WERI-Rb-1 (cell line): ENCODE measurements around the gene SLC18A2.

Experiments used
- DNase-seq: peaks from one replicate; pipeline ENCODE4 v3.0.0-alpha.2; 2020
- H3K27ac ChIP-seq: fragments of 250-450 bp; sonication (Bioruptor Pico); 2 replicates; pipeline ENCODE4 v1.5.1; 2020; ENCODE audit warnings: mild to moderate bottlenecking, moderate library complexity
- H3K27me3 ChIP-seq: fragments of 250-450 bp; sonication (Bioruptor Pico); 2 replicates; pipeline ENCODE4 v1.5.1; 2021; ENCODE audit warnings: mild to moderate bottlenecking, low read depth, moderate library complexity; ENCODE audit not compliant: insufficient read depth, severe bottlenecking
- H3K36me3 ChIP-seq: fragments of 250-450 bp; sonication (Bioruptor Pico); 2 replicates; pipeline ENCODE4 v1.5.1; 2020; ENCODE audit warnings: mild to moderate bottlenecking, moderate library complexity
- H3K4me3 ChIP-seq: 2 replicates; pipeline ENCODE4 v1.5.1; 2011; ENCODE audit warnings: low read depth, mild to moderate bottlenecking, control low read depth, low read length
- H3K9me3 ChIP-seq: fragments of 250-450 bp; sonication (Bioruptor Pico); 2 replicates; pipeline ENCODE4 v1.5.1; 2021; ENCODE audit warnings: mild to moderate bottlenecking, moderate library complexity; ENCODE audit not compliant: severe bottlenecking
- CTCF ChIP-seq: IDR thresholded peaks from 2 replicates; pipeline ENCODE4 v1.5.1; 2011; ENCODE audit warnings: low read depth, mild to moderate bottlenecking, control low read depth, inconsistent platforms, low read length

SLC18A2 gene

DNA sequence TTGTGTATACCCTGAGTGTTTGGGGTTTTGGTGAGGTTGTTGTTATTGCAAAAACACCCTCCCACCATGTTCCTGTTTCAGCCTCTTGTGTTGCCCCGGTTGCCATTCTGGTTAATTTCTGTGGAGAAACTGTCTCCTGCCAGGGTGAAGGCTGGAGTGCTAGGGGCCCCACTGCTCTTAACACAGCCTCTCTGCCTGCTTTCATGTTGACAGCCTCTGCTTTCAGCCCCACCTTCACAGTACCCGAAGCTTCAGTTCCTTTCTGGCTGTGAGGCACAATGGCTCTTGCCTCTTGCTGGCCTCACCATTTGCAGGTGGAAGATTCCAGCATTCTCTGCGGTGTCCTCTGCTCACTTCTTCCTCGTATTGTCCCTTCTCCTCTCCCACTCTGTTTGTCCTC, 19.2 kb downstream of the SLC18A2 start:
- Histone ChIP-seq H3K9me3 (no peaks in the 10 kb centered on the region), H3K27me3 (peaks cover 3% of the 10 kb centered on the region), H3K36me3 (no peaks in the 10 kb centered on the region), H3K4me3 (no peak overlapping the region), H3K27ac (no peak overlapping the region)
- no peak for TF ChIP-seq CTCF
- no peak for DNase-seq

DNA sequence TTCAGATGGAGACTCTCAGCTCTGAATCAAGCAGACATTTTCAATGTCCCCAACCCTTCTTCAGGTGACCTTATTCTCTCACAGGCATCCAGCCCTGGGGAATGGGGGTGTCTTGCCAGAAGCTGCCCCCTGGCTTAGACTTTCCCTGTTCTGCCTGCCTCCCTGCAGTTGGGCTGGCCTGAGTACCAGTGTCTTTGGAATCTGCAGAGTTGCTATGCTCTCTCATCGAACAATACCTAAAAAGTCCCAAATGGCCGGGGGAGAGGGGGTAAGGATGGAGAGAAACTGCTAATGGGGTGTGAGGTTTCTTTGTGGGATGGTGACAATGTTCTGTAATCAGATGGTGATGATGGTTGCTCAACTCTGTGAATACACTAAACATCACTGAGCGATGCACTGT, 20.6 kb downstream of the SLC18A2 start:
- H3K27ac ChIP-seq = no peak overlapping the region
- peaks cover 3% of the 10 kb centered on the region for H3K27me3 ChIP-seq
- no peak for DNase-seq
- H3K9me3 ChIP-seq = no peaks in the 10 kb centered on the region
- no peaks in the 10 kb centered on the region for H3K36me3 ChIP-seq
- no peak overlapping the region for H3K4me3 ChIP-seq
- no peak for TF ChIP-seq CTCF

- no peak for TF ChIP-seq CTCF
- H3K4me3 ChIP-seq = no peak overlapping the region
- H3K27me3 ChIP-seq = peaks cover 3% of the 10 kb centered on the region
- no peak overlapping the region for H3K27ac ChIP-seq
- DNase-seq = no peak
- no peaks in the 10 kb centered on the region for H3K36me3 ChIP-seq
- no peaks in the 10 kb centered on the region for H3K9me3 ChIP-seq
Observed at GRCh38 chr10:117262291-117262902, 21.5 kb downstream of the SLC18A2 start.

- Histone ChIP-seq H3K27me3 (peaks cover 3% of the 10 kb centered on the region), H3K9me3 (no peaks in the 10 kb centered on the region), H3K27ac (no peak overlapping the region), H3K4me3 (no peak overlapping the region), H3K36me3 (no peaks in the 10 kb centered on the region)
- no peak for TF ChIP-seq CTCF
- DNase-seq = no peak
Observed at GRCh38 chr10:117262903-117263293, 22.0 kb downstream of the SLC18A2 start.

- no peak for TF ChIP-seq CTCF
- no peak for DNase-seq
- H3K27ac ChIP-seq = no peak overlapping the region
Observed at GRCh38 chr10:117264782-117265181, 23.9 kb downstream of the SLC18A2 start.

DNA sequence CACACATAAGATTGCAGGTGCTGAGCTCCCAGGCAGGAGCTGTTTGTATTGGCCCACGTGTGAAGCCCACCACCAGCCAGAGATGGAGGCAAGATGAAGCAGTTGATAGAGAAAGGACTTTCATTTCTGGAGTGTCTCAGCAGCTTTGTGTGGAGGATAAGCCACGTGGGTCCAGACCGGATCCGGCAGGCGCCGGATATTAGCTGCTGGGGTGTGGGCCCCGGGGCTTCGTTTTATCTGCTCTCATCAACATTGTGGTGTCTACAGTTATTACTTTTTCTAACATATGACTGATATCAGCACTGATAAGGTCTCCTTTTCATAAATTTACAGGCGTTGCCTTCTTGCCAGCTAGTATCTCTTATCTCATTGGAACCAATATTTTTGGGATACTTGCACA, 25.5 kb downstream of the SLC18A2 start:
- Histone ChIP-seq H3K4me3 (no peak overlapping the region), H3K27me3 (no peaks in the 10 kb centered on the region), H3K9me3 (no peaks in the 10 kb centered on the region), H3K27ac (no peak overlapping the region), H3K36me3 (no peaks in the 10 kb centered on the region)
- TF ChIP-seq CTCF = no peak
- DNase-seq = no peak

More at GRCh38 chr10:117264782-117265181, 23.9 kb downstream of the SLC18A2 start:
- Histone ChIP-seq H3K36me3 (no peaks in the 10 kb centered on the region), H3K27me3 (no peaks in the 10 kb centered on the region), H3K4me3 (no peak overlapping the region), H3K9me3 (no peaks in the 10 kb centered on the region)
